NCI-H774 (cell line): ENCODE data around the gene C5orf47.

ENCODE experiments used
- DNase-seq: peaks from one replicate; lab custom pipeline; 2025; lab: John Stamatoyannopoulos, UW

C5orf47 gene

GRCh38 chr5:173988554-173989431 lies at the start of gene C5orf47:
Gene C5orf47, plus strand, starts transcription at chr5:173989170. Its CDS starts 94 bp downstream, at chr5:173989264.
- DNase-seq: no peak

GRCh38 chr5:173940269-173940668 lies 48.7 kb upstream of the C5orf47 start:
- DNase-seq: no peak

DNA sequence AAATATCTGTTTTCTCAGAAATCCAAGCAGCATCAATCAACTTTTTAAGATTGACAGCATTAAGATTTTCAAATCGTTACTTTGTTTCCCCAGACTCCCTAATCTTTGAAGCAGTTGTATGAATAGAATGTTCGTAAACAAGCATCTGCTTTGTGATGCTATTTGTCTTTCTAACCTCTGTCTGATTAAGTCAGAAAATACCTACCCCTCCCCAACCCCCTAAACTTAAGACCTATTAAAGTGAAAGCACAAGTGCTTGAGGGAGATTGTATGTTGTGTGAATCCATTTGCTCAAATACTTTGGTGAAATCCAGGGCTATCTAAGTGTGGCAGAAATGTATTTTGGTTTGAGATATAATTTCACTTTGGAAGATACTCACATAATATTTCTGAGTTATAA lies 47.9 kb upstream of the C5orf47 start:
- DNase-seq: no peak

DNA sequence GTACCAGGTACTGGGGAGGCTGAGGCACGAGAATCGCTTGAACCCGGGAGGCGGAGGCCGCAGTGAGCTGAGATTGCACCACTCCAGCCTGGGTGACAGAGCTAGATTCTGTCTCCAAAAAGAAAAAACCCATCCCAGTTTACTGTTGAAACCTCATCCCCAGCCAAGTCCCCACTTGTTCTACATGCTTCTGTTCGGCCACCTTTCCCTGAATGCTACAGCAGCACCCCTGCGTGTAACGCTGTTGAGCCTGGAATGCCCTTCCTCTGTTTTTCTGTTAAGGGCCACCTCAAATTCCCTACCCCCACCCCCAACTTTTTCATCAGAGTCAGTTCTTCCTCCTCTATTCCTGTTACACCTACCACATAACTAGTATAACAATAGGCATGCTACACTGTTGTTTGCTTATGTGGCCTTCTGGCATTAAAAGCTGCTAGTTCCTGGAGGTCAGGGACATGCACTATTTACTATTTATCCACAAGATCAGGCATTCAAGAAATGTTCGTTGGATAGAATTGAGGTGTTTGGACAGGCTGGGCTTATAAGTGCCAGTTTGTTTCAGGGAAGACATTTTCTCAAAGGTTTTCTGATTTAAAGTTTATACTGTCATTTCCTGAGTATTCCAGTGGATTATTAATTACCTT lies 47.1 kb upstream of the C5orf47 start:
- no peak for DNase-seq

GRCh38 chr5:173944511-173944910 lies 44.5 kb upstream of the C5orf47 start:
- DNase-seq: no peak

GRCh38 chr5:173945160-173945559 lies 43.8 kb upstream of the C5orf47 start:
- DNase-seq: no peak

GRCh38 chr5:173946323-173946722 lies 42.6 kb upstream of the C5orf47 start:
- DNase-seq: no peak

GRCh38 chr5:173950829-173951228 lies 38.1 kb upstream of the C5orf47 start:
- no peak for DNase-seq

DNA sequence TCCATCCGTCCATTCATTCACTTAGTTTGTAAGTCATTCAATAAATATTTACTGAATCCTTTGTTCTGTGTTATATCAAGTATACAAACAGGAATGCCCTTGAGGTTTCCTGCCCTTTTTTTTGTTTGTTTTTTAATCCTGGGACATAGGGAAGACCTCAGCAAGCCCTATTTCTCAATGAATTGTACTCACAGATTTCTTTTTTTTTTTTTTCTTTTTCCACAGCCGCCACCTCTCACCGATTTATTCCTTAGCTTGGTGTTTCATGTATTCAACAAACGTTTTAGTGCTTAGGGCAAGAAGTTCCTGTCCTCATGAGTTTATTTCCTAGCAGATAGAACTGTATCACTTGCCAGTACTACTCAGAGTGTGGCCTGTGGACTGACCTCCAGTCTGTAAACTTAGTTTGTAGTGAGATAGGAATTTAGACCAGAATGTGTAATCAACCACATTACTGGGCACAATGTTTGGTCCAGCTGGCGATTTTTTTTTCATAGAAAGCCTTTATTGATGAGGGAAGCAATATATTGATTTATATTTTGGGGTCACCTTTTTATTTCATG lies 35.4 kb upstream of the C5orf47 start:
- no peak for DNase-seq

GRCh38 chr5:173954671-173955521 lies 34.1 kb upstream of the C5orf47 start:
- DNase-seq: no peak

DNA sequence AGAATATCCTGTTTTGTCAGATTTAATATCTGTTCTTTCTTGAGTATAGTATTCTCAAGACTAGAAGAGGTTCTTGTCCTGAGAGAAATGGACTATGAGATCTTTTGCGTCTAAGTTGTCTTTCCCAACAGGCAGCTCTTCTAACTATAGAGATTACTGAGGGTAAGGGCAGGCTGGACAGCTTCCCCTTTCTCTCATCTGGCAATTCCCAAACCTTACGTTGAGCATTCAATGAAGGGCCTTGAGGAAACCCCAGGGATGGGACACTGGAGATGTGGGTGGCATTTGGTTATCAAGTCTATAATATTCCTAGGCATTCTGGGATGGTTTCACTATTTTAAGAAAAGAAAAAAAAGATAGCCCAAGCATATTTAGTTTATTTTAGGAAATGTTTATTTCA lies 28.0 kb upstream of the C5orf47 start:
- DNase-seq: no peak

GRCh38 chr5:173961418-173961817 lies 27.6 kb upstream of the C5orf47 start:
- DNase-seq: no peak

DNA sequence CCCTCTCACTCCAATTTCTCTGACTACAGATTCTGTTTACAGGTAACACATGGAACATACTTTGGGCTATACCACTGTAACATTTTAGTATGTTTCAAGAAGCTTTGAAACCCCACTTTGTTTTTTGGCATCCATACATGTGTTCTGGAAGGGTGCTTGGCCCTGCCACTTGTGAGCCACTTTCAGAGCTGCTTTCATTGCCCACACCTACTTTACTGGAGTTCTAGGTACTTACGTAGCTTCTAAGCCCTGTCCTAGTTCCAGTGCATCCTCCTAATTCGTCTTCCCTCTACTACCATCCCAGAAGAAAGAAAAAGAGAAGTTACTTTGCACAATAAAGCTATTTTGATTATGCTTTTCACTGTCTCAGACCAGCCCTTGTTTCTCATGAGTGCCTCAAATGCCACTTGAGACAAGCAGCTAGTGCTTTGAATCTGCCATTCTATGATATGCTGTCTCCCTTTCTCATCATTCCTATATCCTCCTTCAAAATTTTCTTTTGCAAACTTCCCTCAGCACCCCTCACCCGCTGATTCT lies 26.5 kb upstream of the C5orf47 start:
- DNase-seq: no peak

DNA sequence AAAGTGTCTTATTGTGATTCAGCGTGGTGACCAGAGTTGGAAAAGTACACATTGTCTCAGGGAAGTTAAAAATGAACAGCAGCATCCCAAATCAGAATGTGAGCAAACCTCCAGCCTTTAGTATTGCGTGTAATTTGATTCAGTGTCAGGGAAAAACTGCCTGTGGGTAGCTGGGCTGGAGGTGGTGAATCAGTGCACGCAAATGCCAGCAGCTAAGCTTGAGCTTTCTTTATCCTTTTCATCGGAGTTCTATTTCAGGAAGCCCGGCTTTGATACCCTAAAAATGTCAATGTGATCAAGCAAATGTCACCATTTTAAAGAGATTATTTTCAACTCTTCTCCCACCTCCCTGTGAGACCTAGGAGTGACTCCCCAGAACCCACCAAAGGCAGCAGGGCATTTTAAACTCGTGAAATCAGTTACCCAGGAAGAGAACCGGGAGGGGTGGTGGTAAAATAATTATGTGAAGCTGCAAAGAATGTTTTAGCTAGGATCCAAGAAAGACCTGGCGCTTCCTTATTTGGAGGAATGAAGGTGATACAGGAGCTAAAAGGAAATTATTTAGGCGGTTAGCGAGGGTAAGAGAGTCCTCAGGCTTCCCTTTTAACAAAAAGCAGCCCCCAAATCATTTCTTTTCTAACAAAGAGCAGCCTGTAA lies 25.7 kb upstream of the C5orf47 start:
- DNase-seq: no peak

GRCh38 chr5:173963867-173964441 lies 25.0 kb upstream of the C5orf47 start:
- peak; percentile 90 for DNase-seq

DNA sequence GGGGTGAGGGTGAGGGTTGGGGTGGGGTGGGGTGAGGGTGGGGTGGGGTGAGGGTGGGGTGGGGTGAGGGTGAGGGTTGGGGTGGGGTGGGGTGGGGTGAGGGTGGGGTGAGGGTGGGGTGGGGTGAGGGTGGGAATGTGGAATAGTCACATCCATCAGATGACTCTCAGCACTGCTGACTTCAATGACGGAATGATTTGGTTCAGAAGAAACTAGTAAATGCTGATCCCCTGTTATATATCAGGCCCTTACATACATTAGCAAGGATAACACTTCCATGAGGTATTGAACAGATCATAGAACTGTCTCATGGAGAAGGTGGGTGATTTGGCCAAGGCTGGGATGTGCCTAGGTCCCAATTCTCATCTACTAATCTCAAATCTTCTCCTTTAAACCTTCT lies 24.5 kb upstream of the C5orf47 start:
- no peak for DNase-seq

GRCh38 chr5:173967241-173967640 lies 21.7 kb upstream of the C5orf47 start:
- no peak for DNase-seq

- no peak for DNase-seq
Observed at GRCh38 chr5:173968154-173968797, 20.7 kb upstream of the C5orf47 start.

DNA sequence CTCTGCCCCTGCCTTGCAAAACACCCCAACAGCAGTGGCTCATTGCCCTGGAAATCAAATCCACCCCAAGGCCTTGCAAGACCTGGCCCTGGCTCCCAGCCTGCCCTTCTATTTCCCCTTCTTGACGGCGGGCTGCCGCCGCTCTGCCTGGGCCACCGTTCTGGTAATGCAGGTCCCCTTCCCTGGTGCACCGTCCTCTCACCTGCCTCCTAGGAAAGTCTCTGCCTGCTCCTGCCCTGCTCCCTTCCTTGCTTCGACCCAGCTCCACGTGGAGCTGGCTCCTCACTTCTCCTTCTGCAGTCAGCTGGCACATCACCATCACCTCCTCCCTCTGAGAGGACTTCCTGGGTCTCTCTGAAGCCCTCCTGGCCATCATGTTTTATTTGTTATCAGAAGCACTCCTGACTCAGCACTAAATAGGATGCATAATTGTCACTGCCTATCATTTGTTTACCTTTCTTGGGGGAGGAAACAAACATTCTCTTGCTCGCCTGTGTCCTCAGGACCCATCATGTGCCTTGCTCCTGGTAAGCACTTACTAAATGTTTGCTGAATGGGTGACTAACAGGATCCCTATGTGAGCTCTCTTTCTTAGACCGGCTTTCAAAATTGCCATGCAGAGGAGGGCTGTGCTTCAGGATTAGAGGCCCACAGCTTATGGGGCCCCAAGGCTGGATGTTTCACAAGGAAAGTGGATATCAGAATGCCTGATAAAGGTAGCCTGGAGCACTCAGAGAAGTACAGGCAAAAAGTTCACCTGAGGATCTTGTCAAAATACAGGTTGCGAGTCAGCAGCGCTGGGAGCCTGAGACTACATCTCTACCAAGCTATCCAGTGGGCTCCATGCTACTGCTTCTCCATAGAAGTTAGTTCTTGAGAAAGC lies 19.6 kb upstream of the C5orf47 start:
- DNase-seq: no peak
